A673 (cell line): ENCODE results near the gene OR52N1. TPM values are rescaled to one million over a fixed set of nuclear protein-coding genes. Genes with fewer than 3 reads are reported as not detected.

Experiments
- BruUV-seq: library from RNA; stranded (reverse); fragments of 400-500 nt; replicated peaks from 2 replicates; lab custom pipeline; 2021; lab: Mats Ljungman, UMichigan
- CTCF ChIA-PET: fragments of 300-600 bp; sonication (Branson Sonifier 250); formaldehyde crosslinking; loops from one replicate; lab custom pipeline; 2022; ENCODE audit warnings: antibody characterized with exemption; lab: Charles Lee
- POLR2A ChIA-PET: fragments of 300-600 bp; sonication (Branson Sonifier 250); formaldehyde crosslinking; loops from one replicate; lab custom pipeline; 2022; ENCODE audit warnings: antibody characterized with exemption; ENCODE audit not compliant: low non-redundant PET; lab: Charles Lee
- DNase-seq: peaks from one replicate; pipeline ENCODE4 v3.0.0-alpha.2; 2015; ENCODE audit warnings: low spot score
- H3K27ac ChIP-seq: fragments of 200-600 bp; sonication (generic); 2 replicates; pipeline ENCODE4 v1.5.1; 2016; ENCODE audit warnings: mixed run types, low read depth, mild to moderate bottlenecking, mixed read lengths, antibody characterized with exemption, low read length; ENCODE audit not compliant: poor library complexity, severe bottlenecking
- H3K27me3 ChIP-seq: fragments of 200-600 bp; sonication (generic); replicated peaks from 2 replicates; pipeline ENCODE4 v1.6.1; 2017; ENCODE audit warnings: mixed run types, low read depth, mild to moderate bottlenecking, mixed read lengths, antibody characterized with exemption, low read length; ENCODE audit not compliant: insufficient read depth, poor library complexity
- H3K36me3 ChIP-seq: fragments of 200-600 bp; sonication (generic); 2 replicates; pipeline ENCODE4 v1.6.1; 2016; ENCODE audit warnings: mixed run types, mild to moderate bottlenecking, mixed read lengths, antibody characterized with exemption, low read length; ENCODE audit not compliant: insufficient read depth, poor library complexity, severe bottlenecking
- H3K4me1 ChIP-seq: fragments of 200-600 bp; sonication (generic); 2 replicates; pipeline ENCODE4 v1.6.1; 2017; ENCODE audit warnings: mixed run types, mild to moderate bottlenecking, mixed read lengths, antibody characterized with exemption, low read length; ENCODE audit not compliant: insufficient read depth, poor library complexity, severe bottlenecking
- H3K4me3 ChIP-seq: fragments of 200-600 bp; sonication (generic); 2 replicates; pipeline ENCODE4 v1.5.1; 2016; ENCODE audit warnings: low read depth, mixed run types, mild to moderate bottlenecking, mixed read lengths, low read length; ENCODE audit not compliant: poor library complexity, severe bottlenecking
- H3K9me3 ChIP-seq: fragments of 200-600 bp; sonication (generic); 2 replicates; pipeline ENCODE4 v1.6.1; 2016; ENCODE audit warnings: mixed run types, low read depth, mild to moderate bottlenecking, mixed read lengths, antibody characterized with exemption, low read length; ENCODE audit not compliant: poor library complexity, severe bottlenecking
- CTCF ChIP-seq: fragments of 300-800, 200-600 bp; sonication (generic); conservative IDR thresholded peaks from 2 replicates; pipeline ENCODE4 v1.5.1; 2017; ENCODE audit warnings: low read depth, mild to moderate bottlenecking, antibody characterized with exemption, low read length, moderate library complexity, mixed read lengths
- EZH2 ChIP-seq: fragments of 200-600 bp; sonication (generic); IDR thresholded peaks from 2 replicates; pipeline ENCODE4 v1.6.1; 2017; ENCODE audit warnings: borderline replicate concordance, low read depth, mild to moderate bottlenecking, mixed read lengths, antibody characterized with exemption, low read length; ENCODE audit not compliant: poor library complexity, severe bottlenecking
- intact Hi-C: fragments of 100-400 bp; cut with micrococcal nuclease; formaldehyde crosslinking; loops from one replicate; pipeline ENCODE4 v1.10.0; 2022; ENCODE audit not compliant: unreplicated experiment
- total RNA-seq: library from RNA; stranded (reverse); gene quantifications from 2 replicates; pipeline ENCODE4 v1.2.3, GENCODE V29; 2021

The OR52N1 gene
- total RNA-seq, 1 experiment from 2014 or later = not detected

GRCh38 chr11:5809905-5810795 lies 19.1 kb upstream of the OR52N1 start:
- Histone ChIP-seq H3K4me3 (no peak overlapping the region), H3K27ac (no peak overlapping the region), H3K9me3 (no peaks in the 10 kb centered on the region), H3K4me1 (no peaks in the 10 kb centered on the region), H3K36me3 (no peaks in the 10 kb centered on the region), H3K27me3 (peaks cover 8% of the 10 kb centered on the region)
- intact Hi-C loops = loop anchor here (2.0 kb wide), 1 partner anchor 1173 kb away; the partner anchor contains the start of gene OR51D1
- TF ChIP-seq EZH2 (no peak), CTCF (no peak)
- ChIA-PET POLR2A (interaction anchor here (0.5 kb wide), 1 partner anchor 30 kb away, joined by 6 read pairs; no protein-coding TSS in a partner anchor), CTCF (no interaction called here)
- BruUV-seq = no TSS peak
- DNase-seq = no peak

- POLR2A ChIA-PET = no interaction called here
- TF ChIP-seq CTCF (no peak), EZH2 (no peak)
- intact Hi-C loops = loop anchor here (2.0 kb wide), 1 partner anchor 1172 kb away; the partner anchor contains the start of gene OR51D1
- CTCF ChIA-PET = no interaction called here
- DNase-seq = no peak
- peaks cover 8% of the 10 kb centered on the region for H3K27me3 ChIP-seq
- peak overlapping the region; percentile 44 for H3K4me3 ChIP-seq
- H3K27ac ChIP-seq = no peak overlapping the region
- H3K36me3 ChIP-seq = no peaks in the 10 kb centered on the region
- no peaks in the 10 kb centered on the region for H3K9me3 ChIP-seq
- H3K4me1 ChIP-seq = no peaks in the 10 kb centered on the region
- BruUV-seq = no TSS peak
Observed at GRCh38 chr11:5809122-5809519, 18.1 kb upstream of the OR52N1 start.

GRCh38 chr11:5808500-5809121 lies 17.5 kb upstream of the OR52N1 start, which contains the start of gene OR52N2:
Gene OR52N2, plus strand, starts transcription at chr11:5808924. Its CDS starts 11,412 bp downstream, at chr11:5820336.
- peak; percentile 73 for DNase-seq
- no peak within 1 kb of the TSS for H3K27ac ChIP-seq
- BruUV-seq = no TSS peak
- ChIA-PET POLR2A (no interaction called here), CTCF (no interaction called here)
- TF ChIP-seq EZH2 (no peak), CTCF (peak; percentile 81)
- intact Hi-C loops = loop anchor here (1.0 to 2.0 kb wide), 2 partner anchors 332 to 1172 kb away; partner anchors contain the start of gene OR51D1
- peak within 1 kb of the TSS; percentile 44 for H3K4me3 ChIP-seq
- H3K36me3 ChIP-seq = no peaks in the 10 kb centered on the region
- H3K27me3 ChIP-seq = peaks cover 8% of the 10 kb centered on the region
- no peaks in the 10 kb centered on the region for H3K9me3 ChIP-seq
- H3K4me1 ChIP-seq = no peaks in the 10 kb centered on the region
